HCT116 (cell line): Measurements from ENCODE around the gene ZER1.
A peak's percentile ranks its signal among the peaks of the same experiment; 100 is the strongest.

Source experiments
- CTCF ChIP-seq, 3 experiments: fragments of 200-600 bp in 1 of 3; sonication (generic) in 1 of 3; IDR thresholded peaks in 2 of 3; conservative IDR thresholded peaks in 1 of 3; 2 replicates each; pipeline ENCODE4 v1.5.1; 2012 to 2017; ENCODE audit warnings: low read depth in 2 of 3, low read length in 2 of 3, antibody characterized with exemption in 1 of 3, borderline replicate concordance in 1 of 3, control low read depth in 1 of 3, mild to moderate bottlenecking in 1 of 3, mixed read lengths in 1 of 3, mixed run types in 1 of 3, moderate library complexity in 1 of 3; ENCODE audit not compliant: insufficient read depth in 1 of 3
- EZH2phosphoT487 ChIP-seq: fragments of 200-600 bp; IDR thresholded peaks from 2 replicates; pipeline ENCODE4 v1.6.1; 2018; ENCODE audit warnings: antibody characterized with exemption, borderline replicate concordance
- MAX ChIP-seq: IDR thresholded peaks from 2 replicates; pipeline ENCODE4 v1.6.1; 2012
- POLR2A ChIP-seq: IDR thresholded peaks from 2 replicates; pipeline ENCODE4 v1.7.0; 2011; ENCODE audit warnings: borderline replicate concordance; ENCODE audit not compliant: insufficient read depth, insufficient read length; ENCODE audit errors: extremely low read depth
- POLR2AphosphoS5 ChIP-seq: IDR thresholded peaks from 2 replicates; pipeline ENCODE4 v1.6.1; 2011; ENCODE audit warnings: mild to moderate bottlenecking, low read depth, low read length, moderate library complexity
- REST ChIP-seq: IDR thresholded peaks from 2 replicates; pipeline ENCODE4 v1.6.1; 2012; ENCODE audit warnings: low read depth
- SIN3A ChIP-seq: IDR thresholded peaks from 2 replicates; pipeline ENCODE4 v1.6.1; 2012; ENCODE audit warnings: low read depth

GRCh38 chr9:128701227-128701854 is 70.4 kb downstream of the ZER1 start:
- TF ChIP-seq EZH2phosphoT487 (no peak), POLR2A (no peak), REST (no peak), CTCF (IDR thresholded peaks at IDR 0.05 in 2 of 3, conservative IDR thresholded peaks at IDR 0.05 in 1 of 3; ENCODE audit: borderline replicate concordance in 1 of 3, insufficient read depth in 1 of 3, low read depth in 2 of 3, low read length in 2 of 3) (0 out of 6 replicates have a peak, but pooled peaks of 1 of the 3 experiments have one; percentile 2), MAX (no peak), POLR2AphosphoS5 (no peak), SIN3A (no peak)
